Left colon (tissue), 2 donors: ENCODE results near the gene GLI2. TPM values are rescaled to one million over a fixed set of nuclear protein-coding genes. Genes with fewer than 3 reads are reported as not detected.

Experiments used
- ATAC-seq: fragments of 200-7000 bp; cut with Tn5 transposase; one replicate; pipeline ENCODE4 v1.9.1; 2020; ENCODE audit warnings: mild to moderate bottlenecking, moderate library complexity
- DNase-seq, 2 donors: peaks; one replicate each; pipeline ENCODE4 v3.0.0-alpha.2; 2020
- intact Hi-C, 2 donors: fragments of 100-400 bp; cut with DNase I in 1 of 2; cut with micrococcal nuclease in 1 of 2; formaldehyde crosslinking; loops; one replicate each; pipeline versions ENCODE4 v1.11.2 to v1.14.0; 2022; cut with DNase I, micrococcal nuclease
- total RNA-seq, 2 donors: library from RNA; stranded (reverse); fragmentation: NEBNext Ultra II Directional; extraction: Animal tissue kit (Norgen Biotek cat#: 25700); gene quantifications; one replicate each; pipeline ENCODE4 v1.2.1, GENCODE V29; 2021
- donor health status: DM: no; HTN: no; CAD: no.
- donor health status: DM: yes; HTN: yes; CAD: no.

The GLI2 gene
- total RNA-seq, 2 donors from 2014 or later: 1.4 to 4.0 TPM

GRCh38 chr2:120775801-120776589 is 40.3 kb downstream of the GLI2 start:
- DNase-seq (no peak), ATAC-seq (no peak)
- intact Hi-C loops: no loop called here

GRCh38 chr2:120776649-120777048 is 41.0 kb downstream of the GLI2 start:
- ATAC-seq (no peak), DNase-seq (no peak)
- intact Hi-C loops: no loop called here

GRCh38 chr2:120777170-120777751 is 41.6 kb downstream of the GLI2 start:
- intact Hi-C loops: no loop called here
- no peak for DNase-seq
- ATAC-seq: no peak

GRCh38 chr2:120777787-120778186 is 42.1 kb downstream of the GLI2 start:
- no peak for DNase-seq
- no peak for ATAC-seq
- intact Hi-C loops: no loop called here

- ATAC-seq (no peak), DNase-seq (no peak)
- intact Hi-C loops: no loop called here
These were observed 42.6 kb downstream of the GLI2 start for GRCh38 chr2:120778244-120778643.

GRCh38 chr2:120779781-120780283 is 44.2 kb downstream of the GLI2 start:
- intact Hi-C loops: no loop called here
- DNase-seq: no peak
- no peak for ATAC-seq

GRCh38 chr2:120780402-120780801 is 44.7 kb downstream of the GLI2 start:
- DNase-seq (no peak), ATAC-seq (no peak)
- intact Hi-C loops: no loop called here

- ATAC-seq (peak; percentile 45), DNase-seq (no peak)
- intact Hi-C loops: no loop called here
These were observed 47.7 kb downstream of the GLI2 start for GRCh38 chr2:120783371-120783791.

- DNase-seq (no peak), ATAC-seq (no peak)
- intact Hi-C loops: no loop called here
These were observed 48.3 kb downstream of the GLI2 start for GRCh38 chr2:120783969-120784372.
